Endodermal cell (in vitro differentiated cells): ENCODE measurements around the gene GRAP2. TPM values are rescaled to one million over a fixed set of nuclear protein-coding genes. Genes with fewer than 3 reads are reported as not detected.
"Not testable (repeated sequence)": the region's sequence is repeated elsewhere in the genome, so short reads cannot be mapped to it uniquely, and the experiment has no call there.

ENCODE experiments used
- DNase-seq: peaks from one replicate; pipeline ENCODE4 v3.0.0-alpha.2; 2017
- H3K27ac ChIP-seq: 2 replicates; pipeline ENCODE4 v1.5.1; 2013; ENCODE audit warnings: mild to moderate bottlenecking, low read depth, low read length, moderate library complexity
- H3K27me3 ChIP-seq: 2 replicates; pipeline ENCODE4 v1.6.1; 2013; ENCODE audit warnings: mild to moderate bottlenecking, low read length, moderate library complexity; ENCODE audit not compliant: insufficient read depth, control insufficient read depth, poor library complexity, severe bottlenecking
- H3K36me3 ChIP-seq: 2 replicates; pipeline ENCODE4 v1.7.0; 2013; ENCODE audit warnings: mild to moderate bottlenecking, low read length, moderate library complexity; ENCODE audit not compliant: control insufficient read depth, insufficient read depth
- H3K4me1 ChIP-seq: one replicate; pipeline ENCODE4 v1.7.0; 2013; ENCODE audit warnings: low read length; ENCODE audit not compliant: control insufficient read depth, insufficient read depth
- H3K4me3 ChIP-seq: 2 replicates; pipeline ENCODE4 v1.5.1; 2013; ENCODE audit warnings: mild to moderate bottlenecking, low read length, moderate library complexity
- H3K9ac ChIP-seq: 2 replicates; pipeline ENCODE4 v1.6.1; 2013; ENCODE audit warnings: mild to moderate bottlenecking, low read length, moderate library complexity; ENCODE audit not compliant: poor library complexity, severe bottlenecking; ENCODE audit errors: extremely low read depth
- H3K9me3 ChIP-seq: 2 replicates; pipeline ENCODE4 v1.6.1; 2013; ENCODE audit warnings: mild to moderate bottlenecking, low read length, moderate library complexity; ENCODE audit not compliant: control insufficient read depth
- H3K27ac Mint-ChIP-seq: 2 replicates; pipeline ENCODE4 v1.8.0; 2020; ENCODE audit warnings: mixed read lengths
- H3K27me3 Mint-ChIP-seq: 2 replicates; pipeline ENCODE4 v1.8.0; 2021; ENCODE audit warnings: mild to moderate bottlenecking, mixed read lengths; ENCODE audit not compliant: insufficient read depth
- H3K36me3 Mint-ChIP-seq: 2 replicates; pipeline ENCODE4 v1.8.0; 2020; ENCODE audit warnings: low read depth, mixed read lengths
- H3K4me1 Mint-ChIP-seq: 2 replicates; pipeline ENCODE4 v1.8.0; 2020; ENCODE audit warnings: mixed read lengths
- H3K4me3 Mint-ChIP-seq: 2 replicates; pipeline ENCODE4 v1.8.0; 2020; ENCODE audit warnings: mild to moderate bottlenecking, moderate library complexity, mixed read lengths
- H3K9me3 Mint-ChIP-seq: 2 replicates; pipeline ENCODE4 v1.8.0; 2020; ENCODE audit warnings: mild to moderate bottlenecking, mixed read lengths
- WGBS, 2 experiments: methylation state at CpG; one replicate each; pipeline versions ENCODE4 v1.1.5 to v1.1.7; 2013; ENCODE audit warnings: missing lambda C conversion rate in 2 of 2, mixed read lengths in 1 of 2; ENCODE audit not compliant: insufficient coverage in 1 of 2, insufficient read length in 1 of 2; 5-methylcytosine and 5-hydroxymethylcytosine counted together
- total RNA-seq, 2 donors: library from RNA; stranded (reverse); fragmentation: NEBNext Ultra II Directional in 1 of 2; extraction: Animal tissue kit (Norgen Biotek cat#: 25700) in 1 of 2; gene quantifications; 2 replicates in 1 of 2; 3 replicates in 1 of 2; pipeline ENCODE4 v1.2.1, GENCODE V29; 2021
- TF ChIP-seq, protein P1 (sequence below): fragments of 200-600 bp; sonication (generic); conservative IDR thresholded peaks from 2 replicates; pipeline ENCODE4 v1.5.0; 2021; ENCODE audit warnings: antibody characterized with exemption, mild to moderate bottlenecking

GRAP2 gene
- total RNA-seq, 2 donors from 2014 or later = 0.11 to 0.92 TPM

DNA sequence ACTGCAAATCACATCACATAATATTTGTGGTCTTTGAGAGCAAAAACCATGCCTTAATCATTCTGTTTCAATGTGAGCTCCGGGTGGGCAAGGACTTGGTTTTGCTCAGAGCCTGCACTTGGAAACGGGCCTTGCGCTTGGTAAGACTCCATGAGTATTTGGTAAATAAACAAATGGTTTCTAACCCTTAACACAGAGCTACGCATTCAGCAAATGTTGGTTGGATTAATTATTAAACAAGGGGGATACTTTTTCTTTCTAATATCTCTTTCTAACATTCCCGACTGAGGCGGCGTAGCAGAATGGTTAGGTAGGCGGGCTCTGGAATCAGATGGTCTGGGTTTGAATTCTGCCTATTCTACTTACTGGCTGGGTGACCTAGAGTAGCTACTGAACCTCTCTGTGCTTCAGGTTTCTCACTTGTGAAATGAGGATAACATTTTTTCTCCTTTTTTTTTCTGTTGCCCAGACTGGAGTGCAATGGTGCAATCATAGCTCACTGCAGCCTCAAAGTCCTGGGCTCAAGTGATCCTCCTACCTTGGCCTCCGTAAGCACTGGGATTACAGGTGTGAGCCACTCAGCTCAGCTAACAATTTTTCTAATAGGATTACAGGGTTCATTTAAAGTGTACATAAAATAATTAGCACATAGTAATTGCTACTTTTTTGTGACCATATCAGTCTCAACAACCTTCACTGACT lies 90.4 kb downstream of the GRAP2 start:
- Histone ChIP-seq H3K9ac (no peak overlapping the region), H3K4me1 (no peaks in the 10 kb centered on the region), H3K27ac (no peak overlapping the region), H3K36me3 (no peaks in the 10 kb centered on the region), H3K9me3 (no peaks in the 10 kb centered on the region), H3K4me3 (no peak overlapping the region), H3K27me3 (peaks cover 52% of the 10 kb centered on the region)
- DNase-seq = no peak
- peaks cover 41% of the 10 kb centered on the region for H3K4me1 Mint-ChIP-seq
- WGBS, 2 experiments = 89 to 94% methylated on average over 3 to 9 of the region's 9 CpGs
- H3K36me3 Mint-ChIP-seq = no peaks in the 10 kb centered on the region
- H3K27me3 Mint-ChIP-seq = peaks cover 35% of the 10 kb centered on the region
- H3K9me3 Mint-ChIP-seq = no peaks in the 10 kb centered on the region
- no peak overlapping the region for H3K4me3 Mint-ChIP-seq
- TF ChIP-seq, protein P1, sequence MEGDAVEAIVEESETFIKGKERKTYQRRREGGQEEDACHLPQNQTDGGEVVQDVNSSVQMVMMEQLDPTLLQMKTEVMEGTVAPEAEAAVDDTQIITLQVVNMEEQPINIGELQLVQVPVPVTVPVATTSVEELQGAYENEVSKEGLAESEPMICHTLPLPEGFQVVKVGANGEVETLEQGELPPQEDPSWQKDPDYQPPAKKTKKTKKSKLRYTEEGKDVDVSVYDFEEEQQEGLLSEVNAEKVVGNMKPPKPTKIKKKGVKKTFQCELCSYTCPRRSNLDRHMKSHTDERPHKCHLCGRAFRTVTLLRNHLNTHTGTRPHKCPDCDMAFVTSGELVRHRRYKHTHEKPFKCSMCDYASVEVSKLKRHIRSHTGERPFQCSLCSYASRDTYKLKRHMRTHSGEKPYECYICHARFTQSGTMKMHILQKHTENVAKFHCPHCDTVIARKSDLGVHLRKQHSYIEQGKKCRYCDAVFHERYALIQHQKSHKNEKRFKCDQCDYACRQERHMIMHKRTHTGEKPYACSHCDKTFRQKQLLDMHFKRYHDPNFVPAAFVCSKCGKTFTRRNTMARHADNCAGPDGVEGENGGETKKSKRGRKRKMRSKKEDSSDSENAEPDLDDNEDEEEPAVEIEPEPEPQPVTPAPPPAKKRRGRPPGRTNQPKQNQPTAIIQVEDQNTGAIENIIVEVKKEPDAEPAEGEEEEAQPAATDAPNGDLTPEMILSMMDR = no peak
- H3K27ac Mint-ChIP-seq = no peak overlapping the region

DNA sequence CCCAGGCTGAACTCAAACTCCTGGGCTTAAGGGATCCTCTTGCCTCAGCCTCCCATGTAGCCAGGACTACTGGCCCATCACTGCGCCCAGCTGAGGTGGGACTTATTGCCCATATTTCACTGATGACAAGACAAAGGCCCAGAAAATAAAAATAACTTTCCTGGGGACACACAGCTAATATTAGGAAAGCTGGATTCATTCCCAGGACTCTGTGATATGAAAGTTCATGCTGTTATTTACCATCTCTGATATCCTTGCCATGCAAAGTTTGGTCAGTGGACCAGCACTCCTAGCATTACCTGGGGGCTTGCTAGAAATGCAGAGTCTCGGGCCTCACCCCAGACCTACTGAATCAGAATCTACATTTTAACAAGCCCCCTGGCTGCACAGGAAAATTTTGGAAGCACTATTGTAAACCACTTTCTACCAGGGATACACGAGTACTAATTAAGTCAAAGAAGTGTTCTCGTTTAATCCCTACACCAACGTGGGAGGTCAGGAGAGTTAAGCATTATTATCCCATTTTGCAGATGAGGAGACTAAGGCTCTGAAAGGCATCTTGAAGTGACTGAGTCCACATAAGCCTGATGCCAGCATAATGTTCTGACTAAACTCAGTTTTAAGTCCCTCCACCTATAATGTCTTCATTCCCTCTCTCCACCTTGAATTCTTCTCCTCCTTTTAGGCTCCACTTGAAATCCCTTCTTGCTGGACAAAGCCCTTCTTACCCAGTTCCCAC lies 91.4 kb downstream of the GRAP2 start:
- peaks cover 2% of the 10 kb centered on the region for H3K4me1 ChIP-seq
- H3K9me3 ChIP-seq = no peaks in the 10 kb centered on the region
- 88 to 91% methylated on average over 5 of the region's 5 CpGs for WGBS, 2 experiments
- no peaks in the 10 kb centered on the region for H3K36me3 Mint-ChIP-seq
- H3K27ac ChIP-seq = no peak overlapping the region
- TF ChIP-seq, protein P1 = no peak
- H3K27me3 ChIP-seq = peaks cover 52% of the 10 kb centered on the region
- H3K9me3 Mint-ChIP-seq = no peaks in the 10 kb centered on the region
- DNase-seq = no peak
- H3K4me1 Mint-ChIP-seq = peaks cover 51% of the 10 kb centered on the region
- no peaks in the 10 kb centered on the region for H3K36me3 ChIP-seq
- H3K27ac Mint-ChIP-seq = no peak overlapping the region
- H3K9ac ChIP-seq = no peak overlapping the region
- peaks cover 35% of the 10 kb centered on the region for H3K27me3 Mint-ChIP-seq
- no peak overlapping the region for H3K4me3 Mint-ChIP-seq
- no peak overlapping the region for H3K4me3 ChIP-seq

DNA sequence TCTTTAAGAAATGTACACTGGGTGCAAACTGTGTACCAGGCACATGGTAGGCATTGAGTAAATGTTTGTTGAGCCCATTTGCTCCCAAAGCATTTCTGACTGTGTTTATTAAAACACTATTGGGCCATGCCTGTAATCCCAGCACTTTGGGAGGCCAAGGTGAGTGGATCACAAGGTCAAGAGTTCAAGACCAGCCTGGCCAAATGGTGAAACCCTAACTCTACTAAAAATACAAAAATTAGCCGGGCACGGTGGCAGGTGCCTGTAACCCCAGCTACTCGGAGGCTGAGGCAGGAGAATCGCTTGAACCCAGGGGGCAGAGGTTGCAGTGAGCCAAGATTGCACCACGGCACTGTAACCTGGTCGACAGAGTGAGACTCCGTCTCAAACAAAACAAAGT lies 92.0 kb downstream of the GRAP2 start:
- not testable (repeated sequence) for H3K4me3 Mint-ChIP-seq, H3K9me3 ChIP-seq, H3K4me3 ChIP-seq, H3K36me3 Mint-ChIP-seq, H3K4me1 ChIP-seq, H3K36me3 ChIP-seq, H3K9ac ChIP-seq, H3K27ac ChIP-seq, DNase-seq, H3K9me3 Mint-ChIP-seq, H3K27ac Mint-ChIP-seq
- Mint-ChIP-seq H3K4me1 (peaks cover 57% of the 10 kb centered on the region), H3K27me3 (peaks cover 35% of the 10 kb centered on the region)
- WGBS, 2 experiments = 90 to 93% methylated on average over 4 to 7 of the region's 7 CpGs
- peaks cover 52% of the 10 kb centered on the region for H3K27me3 ChIP-seq
